Measurements from ENCODE around the gene ZNF248.

DNA sequence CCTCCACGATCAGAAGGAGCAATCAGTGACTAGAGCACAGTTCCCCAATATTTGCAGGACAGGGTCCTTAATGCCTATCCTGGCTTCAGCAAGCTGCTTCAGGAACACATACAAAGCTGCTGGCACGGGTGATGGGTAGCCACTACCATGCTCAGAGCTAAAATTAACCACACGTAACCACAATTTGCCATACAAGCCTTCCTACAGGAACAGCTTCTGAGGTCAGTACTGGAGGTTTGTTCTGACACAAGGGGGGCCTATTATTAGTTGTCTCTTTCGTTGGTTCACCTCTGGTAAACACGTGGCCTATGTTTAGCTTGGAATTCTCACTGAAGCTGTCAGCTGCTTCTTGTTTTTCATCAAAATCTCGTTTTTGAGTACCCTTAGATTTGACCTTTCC lies 41.1 kb downstream of the ZNF248 start:
- TF ChIP-seq, protein P1, sequence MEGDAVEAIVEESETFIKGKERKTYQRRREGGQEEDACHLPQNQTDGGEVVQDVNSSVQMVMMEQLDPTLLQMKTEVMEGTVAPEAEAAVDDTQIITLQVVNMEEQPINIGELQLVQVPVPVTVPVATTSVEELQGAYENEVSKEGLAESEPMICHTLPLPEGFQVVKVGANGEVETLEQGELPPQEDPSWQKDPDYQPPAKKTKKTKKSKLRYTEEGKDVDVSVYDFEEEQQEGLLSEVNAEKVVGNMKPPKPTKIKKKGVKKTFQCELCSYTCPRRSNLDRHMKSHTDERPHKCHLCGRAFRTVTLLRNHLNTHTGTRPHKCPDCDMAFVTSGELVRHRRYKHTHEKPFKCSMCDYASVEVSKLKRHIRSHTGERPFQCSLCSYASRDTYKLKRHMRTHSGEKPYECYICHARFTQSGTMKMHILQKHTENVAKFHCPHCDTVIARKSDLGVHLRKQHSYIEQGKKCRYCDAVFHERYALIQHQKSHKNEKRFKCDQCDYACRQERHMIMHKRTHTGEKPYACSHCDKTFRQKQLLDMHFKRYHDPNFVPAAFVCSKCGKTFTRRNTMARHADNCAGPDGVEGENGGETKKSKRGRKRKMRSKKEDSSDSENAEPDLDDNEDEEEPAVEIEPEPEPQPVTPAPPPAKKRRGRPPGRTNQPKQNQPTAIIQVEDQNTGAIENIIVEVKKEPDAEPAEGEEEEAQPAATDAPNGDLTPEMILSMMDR (IDR thresholded peaks at IDR 0.05) = no peak
- no peak for TF ChIP-seq EZH2 (IDR thresholded peaks at IDR 0.05; ENCODE audit: borderline replicate concordance, insufficient read depth, low read depth, low read length, poor library complexity, severe bottlenecking)

Measured in B cell (primary cell).